ENCODE results near the gene PIGK. TPM values are rescaled to one million over a fixed set of nuclear protein-coding genes. Genes with fewer than 3 reads are reported as not detected.

The PIGK gene
- total and polyA plus RNA-seq, 2 donors (not counting 3 experiments of a cell fraction or from before 2014, with no cell fraction given) = 12.3 to 32.3 TPM

DNA sequence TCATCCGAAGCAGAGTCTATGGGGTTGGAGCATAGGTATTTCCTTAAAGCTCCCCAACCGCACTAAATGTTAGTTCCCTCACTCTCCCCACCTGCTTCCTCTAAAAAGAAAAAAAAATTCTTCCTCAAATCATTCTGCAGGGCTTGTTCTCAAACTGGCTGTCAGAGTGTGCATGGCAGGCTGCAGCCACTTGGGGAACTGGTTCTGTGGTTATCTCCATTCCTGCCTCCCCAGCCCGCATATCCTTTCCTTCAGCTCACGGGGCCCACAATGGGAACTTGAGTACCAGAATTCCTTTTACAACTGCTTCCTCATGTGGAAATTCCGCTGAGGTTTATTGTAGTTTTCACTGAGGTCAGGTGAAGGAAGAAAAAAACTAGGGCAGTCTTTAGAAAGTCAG, 159.2 kb downstream of the PIGK start:
- Histone ChIP-seq H3K27ac (ENCODE audit: insufficient read depth, low read depth, low read length) (no peak overlapping the region), H3K9me3 (replicated peaks; ENCODE audit: control insufficient read depth, insufficient read depth, low read length) (no peaks in the 10 kb centered on the region), H3K27me3 (ENCODE audit: control insufficient read depth in 2 of 2, insufficient read depth in 2 of 2, low read length in 2 of 2) (peaks cover 0 to 4% of the 10 kb centered on the region in 2 experiments), H2AFZ (ENCODE audit: low read depth, low read length) (no peak overlapping the region), H3K9me1 (replicated peaks; ENCODE audit: control insufficient read depth, extremely low read depth, insufficient read depth, low read length) (no peaks in the 10 kb centered on the region), H4K20me1 (replicated peaks; ENCODE audit: control insufficient read depth, extremely low read depth, insufficient read depth, low read length) (no peaks in the 10 kb centered on the region), H3K36me3 (ENCODE audit: control insufficient read depth in 2 of 2, extremely low read depth in 1 of 2, insufficient read depth in 2 of 2, low read length in 2 of 2) (no peaks in the 10 kb centered on the region), H3K4me1 (ENCODE audit: control insufficient read depth, extremely low read depth, insufficient read depth, low read length) (no peaks in the 10 kb centered on the region), H3K79me2 (ENCODE audit: control insufficient read depth, insufficient read depth, low read length) (no peaks in the 10 kb centered on the region), H3K4me3 (replicated peaks in 1 of 3; ENCODE audit: insufficient read depth in 1 of 3, low read depth in 1 of 3, low read length in 3 of 3) (no peak overlapping the region), H3K4me2 (ENCODE audit: insufficient read depth, low read length) (no peak overlapping the region), H3K9ac (replicated peaks; ENCODE audit: extremely low read depth, insufficient read depth, low read length) (no peak overlapping the region)
- CTCF ChIA-PET = no interaction called here
- DNase-seq (ENCODE audit: low read depth, low spot score) = no peak
- dilution Hi-C loops (cut with MboI; ENCODE audit: extremely low pct_ligation_motif_present, low sequenced_read_pairs) (no loop called here), intact Hi-C loops (cut with micrococcal nuclease) (no loop called here)
- FAIRE-seq = no peak
- TF ChIP-seq, protein P1, sequence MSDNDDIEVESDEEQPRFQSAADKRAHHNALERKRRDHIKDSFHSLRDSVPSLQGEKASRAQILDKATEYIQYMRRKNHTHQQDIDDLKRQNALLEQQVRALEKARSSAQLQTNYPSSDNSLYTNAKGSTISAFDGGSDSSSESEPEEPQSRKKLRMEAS (IDR thresholded peaks at IDR 0.05; ENCODE audit: insufficient read depth, insufficient read length) = no peak
- no peak for TF ChIP-seq CTCF (IDR thresholded peaks at IDR 0.05; ENCODE audit: extremely low read depth in 1 of 2, insufficient read depth in 1 of 2, low read depth in 1 of 2, low read length in 2 of 2)
- no peak for TF ChIP-seq FOS (IDR thresholded peaks at IDR 0.05; ENCODE audit: borderline replicate concordance, insufficient read depth, low read length)
- no peak for TF ChIP-seq MYC (IDR thresholded peaks at IDR 0.05; ENCODE audit: low read depth, low read length)
- TF ChIP-seq EZH2 (IDR thresholded peaks at IDR 0.05; ENCODE audit: borderline replicate concordance, low read depth, low read length, severe bottlenecking) = no peak
- no peak for TF ChIP-seq JUN (IDR thresholded peaks at IDR 0.05; ENCODE audit: borderline replicate concordance, insufficient read depth, insufficient read length, low read depth)
- no peak for TF ChIP-seq GATA2 (IDR thresholded peaks at IDR 0.05; ENCODE audit: insufficient read depth, insufficient read length, low read depth, low read length)
- TF ChIP-seq POLR2AphosphoS5 (IDR thresholded peaks at IDR 0.05; ENCODE audit: insufficient read depth, low read depth, low read length) = no peak
- no peak for TF ChIP-seq POLR2A (IDR thresholded peaks at IDR 0.05; ENCODE audit: low read depth, low read length)
- no TSS peak for BruUV-seq (replicated peaks)
- POLR2A ChIA-PET = no interaction called here

Data from endothelial cell of umbilical vein (primary cell).